ENCODE data around the gene ZNF280D.
"Not testable (repeated sequence)": the region's sequence is repeated elsewhere in the genome, so short reads cannot be mapped to it uniquely, and the experiment has no call there.

ZNF280D gene

GRCh38 chr15:56718560-56718959 lies 14.7 kb downstream of the ZNF280D start:
- Histone ChIP-seq H3K36me3 (ENCODE audit: control insufficient read depth, insufficient read depth, low read length) (no peaks in the 10 kb centered on the region), H3K4me3 (ENCODE audit: low read length) (no peak overlapping the region), H3K27ac (ENCODE audit: low read length) (no peak overlapping the region), H3K9me3 (ENCODE audit: control insufficient read depth, insufficient read depth, low read length) (no peaks in the 10 kb centered on the region), H3K4me1 (ENCODE audit: control insufficient read depth, insufficient read depth, low read length) (0 out of 2 replicates have a peak, but pooled peaks cover 1% of the 10 kb centered on the region), H3K27me3 (ENCODE audit: control insufficient read depth, insufficient read depth, low read length) (no peaks in the 10 kb centered on the region)
- WGBS (ENCODE audit: insufficient coverage, insufficient read length) = no CpG with 5 or more reads among the region's 1 CpG
- DNase-seq (ENCODE audit: low read depth, low spot score) = no peak

- DNase-seq (ENCODE audit: low read depth, low spot score) = no peak
- no peak overlapping the region for H3K4me3 ChIP-seq (ENCODE audit: low read length)
- H3K9me3 ChIP-seq (ENCODE audit: control insufficient read depth, insufficient read depth, low read length) = no peaks in the 10 kb centered on the region
- 0 out of 2 replicates have a peak, but pooled peaks cover 1% of the 10 kb centered on the region for H3K4me1 ChIP-seq (ENCODE audit: control insufficient read depth, insufficient read depth, low read length)
- no peaks in the 10 kb centered on the region for H3K36me3 ChIP-seq (ENCODE audit: control insufficient read depth, insufficient read depth, low read length)
- H3K27ac ChIP-seq (ENCODE audit: low read length) = no peak overlapping the region
- no peaks in the 10 kb centered on the region for H3K27me3 ChIP-seq (ENCODE audit: control insufficient read depth, insufficient read depth, low read length)
These were observed 17.0 kb downstream of the ZNF280D start for GRCh38 chr15:56716334-56716733.

- no peak for DNase-seq (ENCODE audit: low read depth, low spot score)
- no peak overlapping the region for H3K4me3 ChIP-seq (ENCODE audit: low read length)
These were observed 18.1 kb downstream of the ZNF280D start for GRCh38 chr15:56715220-56715619.

GRCh38 chr15:56709502-56709901 lies 23.8 kb downstream of the ZNF280D start:
- not testable (repeated sequence) for H3K27me3 ChIP-seq (ENCODE audit: control insufficient read depth, insufficient read depth, low read length); H3K4me3 ChIP-seq (ENCODE audit: low read length); H3K4me1 ChIP-seq (ENCODE audit: control insufficient read depth, insufficient read depth, low read length); H3K36me3 ChIP-seq (ENCODE audit: control insufficient read depth, insufficient read depth, low read length); H3K27ac ChIP-seq (ENCODE audit: low read length); H3K9me3 ChIP-seq (ENCODE audit: control insufficient read depth, insufficient read depth, low read length); DNase-seq (ENCODE audit: low read depth, low spot score)
- WGBS (ENCODE audit: insufficient coverage, insufficient read length) = no CpG with 5 or more reads among the region's 5 CpGs

More at GRCh38 chr15:56715220-56715619, 18.1 kb downstream of the ZNF280D start:
- no peaks in the 10 kb centered on the region for H3K27me3 ChIP-seq (ENCODE audit: control insufficient read depth, insufficient read depth, low read length)
- no peaks in the 10 kb centered on the region for H3K36me3 ChIP-seq (ENCODE audit: control insufficient read depth, insufficient read depth, low read length)
- 0 out of 2 replicates have a peak, but pooled peaks cover 1% of the 10 kb centered on the region for H3K4me1 ChIP-seq (ENCODE audit: control insufficient read depth, insufficient read depth, low read length)
- no peak overlapping the region for H3K27ac ChIP-seq (ENCODE audit: low read length)
- no peaks in the 10 kb centered on the region for H3K9me3 ChIP-seq (ENCODE audit: control insufficient read depth, insufficient read depth, low read length)

GRCh38 chr15:56699743-56700142 lies 33.6 kb downstream of the ZNF280D start:
- WGBS (ENCODE audit: insufficient coverage, insufficient read length) = no CpG with 5 or more reads among the region's 1 CpG
- Histone ChIP-seq H3K9me3 (ENCODE audit: control insufficient read depth, insufficient read depth, low read length) (no peaks in the 10 kb centered on the region), H3K27me3 (ENCODE audit: control insufficient read depth, insufficient read depth, low read length) (no peaks in the 10 kb centered on the region), H3K36me3 (ENCODE audit: control insufficient read depth, insufficient read depth, low read length) (peaks cover 7% of the 10 kb centered on the region; the same call in 1 of the 2 replicates), H3K4me3 (ENCODE audit: low read length) (no peak overlapping the region), H3K4me1 (ENCODE audit: control insufficient read depth, insufficient read depth, low read length) (no peaks in the 10 kb centered on the region), H3K27ac (ENCODE audit: low read length) (no peak overlapping the region)
- no peak for DNase-seq (ENCODE audit: low read depth, low spot score)

GRCh38 chr15:56698270-56698669 lies 35.0 kb downstream of the ZNF280D start:
- Histone ChIP-seq H3K4me3 (ENCODE audit: low read length) (no peak overlapping the region), H3K36me3 (ENCODE audit: control insufficient read depth, insufficient read depth, low read length) (peaks cover 7% of the 10 kb centered on the region; the same call in 1 of the 2 replicates), H3K9me3 (ENCODE audit: control insufficient read depth, insufficient read depth, low read length) (no peaks in the 10 kb centered on the region), H3K4me1 (ENCODE audit: control insufficient read depth, insufficient read depth, low read length) (no peaks in the 10 kb centered on the region), H3K27me3 (ENCODE audit: control insufficient read depth, insufficient read depth, low read length) (no peaks in the 10 kb centered on the region), H3K27ac (ENCODE audit: low read length) (no peak overlapping the region)
- no CpG with 5 or more reads among the region's 2 CpGs for WGBS (ENCODE audit: insufficient coverage, insufficient read length)
- no peak for DNase-seq (ENCODE audit: low read depth, low spot score)

- no peak overlapping the region for H3K27ac ChIP-seq (ENCODE audit: low read length)
- H3K36me3 ChIP-seq (ENCODE audit: control insufficient read depth, insufficient read depth, low read length) = peaks cover 4% of the 10 kb centered on the region; the same call in 1 of the 2 replicates
- no CpG with 5 or more reads among the region's 3 CpGs for WGBS (ENCODE audit: insufficient coverage, insufficient read length)
- no peaks in the 10 kb centered on the region for H3K27me3 ChIP-seq (ENCODE audit: control insufficient read depth, insufficient read depth, low read length)
- no peak for DNase-seq (ENCODE audit: low read depth, low spot score)
- no peaks in the 10 kb centered on the region for H3K9me3 ChIP-seq (ENCODE audit: control insufficient read depth, insufficient read depth, low read length)
- no peak overlapping the region for H3K4me3 ChIP-seq (ENCODE audit: low read length)
- no peaks in the 10 kb centered on the region for H3K4me1 ChIP-seq (ENCODE audit: control insufficient read depth, insufficient read depth, low read length)
These were observed 39.5 kb downstream of the ZNF280D start for GRCh38 chr15:56693761-56694160.

GRCh38 chr15:56690733-56691132 lies 42.6 kb downstream of the ZNF280D start:
- Histone ChIP-seq H3K36me3 (ENCODE audit: control insufficient read depth, insufficient read depth, low read length) (no peaks in the 10 kb centered on the region), H3K4me3 (ENCODE audit: low read length) (no peak overlapping the region), H3K27ac (ENCODE audit: low read length) (no peak overlapping the region), H3K9me3 (ENCODE audit: control insufficient read depth, insufficient read depth, low read length) (no peaks in the 10 kb centered on the region), H3K27me3 (ENCODE audit: control insufficient read depth, insufficient read depth, low read length) (no peaks in the 10 kb centered on the region), H3K4me1 (ENCODE audit: control insufficient read depth, insufficient read depth, low read length) (no peaks in the 10 kb centered on the region)
- whole genome bisulfite sequencing (ENCODE audit: insufficient coverage, insufficient read length) = no CpG with 5 or more reads among the region's 1 CpG
- DNase-seq (ENCODE audit: low read depth, low spot score) = no peak

GRCh38 chr15:56683908-56684307 lies 49.4 kb downstream of the ZNF280D start:
- Histone ChIP-seq H3K27ac (ENCODE audit: low read length) (no peak overlapping the region), H3K27me3 (ENCODE audit: control insufficient read depth, insufficient read depth, low read length) (no peaks in the 10 kb centered on the region), H3K4me3 (ENCODE audit: low read length) (no peak overlapping the region), H3K36me3 (ENCODE audit: control insufficient read depth, insufficient read depth, low read length) (no peaks in the 10 kb centered on the region), H3K4me1 (ENCODE audit: control insufficient read depth, insufficient read depth, low read length) (no peaks in the 10 kb centered on the region), H3K9me3 (ENCODE audit: control insufficient read depth, insufficient read depth, low read length) (no peaks in the 10 kb centered on the region)
- whole genome bisulfite sequencing (ENCODE audit: insufficient coverage, insufficient read length) = no CpG with 5 or more reads among the region's 1 CpG
- DNase-seq (ENCODE audit: low read depth, low spot score) = no peak

- H3K27ac ChIP-seq (ENCODE audit: low read length) = no peak overlapping the region
- H3K27me3 ChIP-seq (ENCODE audit: control insufficient read depth, insufficient read depth, low read length) = no peaks in the 10 kb centered on the region
- H3K36me3 ChIP-seq (ENCODE audit: control insufficient read depth, insufficient read depth, low read length) = no peaks in the 10 kb centered on the region
- no peak overlapping the region for H3K4me3 ChIP-seq (ENCODE audit: low read length)
- no peaks in the 10 kb centered on the region for H3K4me1 ChIP-seq (ENCODE audit: control insufficient read depth, insufficient read depth, low read length)
- DNase-seq (ENCODE audit: low read depth, low spot score) = no peak
- no peaks in the 10 kb centered on the region for H3K9me3 ChIP-seq (ENCODE audit: control insufficient read depth, insufficient read depth, low read length)
These were observed 52.2 kb downstream of the ZNF280D start for GRCh38 chr15:56681113-56681512.

- Histone ChIP-seq H3K4me3 (ENCODE audit: low read length) (no peak overlapping the region), H3K9me3 (ENCODE audit: control insufficient read depth, insufficient read depth, low read length) (no peaks in the 10 kb centered on the region), H3K36me3 (ENCODE audit: control insufficient read depth, insufficient read depth, low read length) (no peaks in the 10 kb centered on the region), H3K27me3 (ENCODE audit: control insufficient read depth, insufficient read depth, low read length) (no peaks in the 10 kb centered on the region), H3K4me1 (ENCODE audit: control insufficient read depth, insufficient read depth, low read length) (no peaks in the 10 kb centered on the region), H3K27ac (ENCODE audit: low read length) (no peak overlapping the region)
- DNase-seq (ENCODE audit: low read depth, low spot score) = no peak
These were observed 54.1 kb downstream of the ZNF280D start for GRCh38 chr15:56679225-56679624.

Data from iPS DF 6.9 (cell line).